Urothelium cell line (cell line): ENCODE results near the gene SHQ1.
"Not testable (repeated sequence)": the region's sequence is repeated elsewhere in the genome, so short reads cannot be mapped to it uniquely, and the experiment has no call there.

Experiments
- DNase-seq: peaks from one replicate; pipeline ENCODE4 v3.0.0; 2011; ENCODE audit warnings: low spot score, mixed read lengths
- FAIRE-seq: peaks from 2 replicates; lab custom pipeline; 2011; peaks lifted over from hg19 to GRCh38; lab: Jason Lieb, UNC

Gene SHQ1

DNA sequence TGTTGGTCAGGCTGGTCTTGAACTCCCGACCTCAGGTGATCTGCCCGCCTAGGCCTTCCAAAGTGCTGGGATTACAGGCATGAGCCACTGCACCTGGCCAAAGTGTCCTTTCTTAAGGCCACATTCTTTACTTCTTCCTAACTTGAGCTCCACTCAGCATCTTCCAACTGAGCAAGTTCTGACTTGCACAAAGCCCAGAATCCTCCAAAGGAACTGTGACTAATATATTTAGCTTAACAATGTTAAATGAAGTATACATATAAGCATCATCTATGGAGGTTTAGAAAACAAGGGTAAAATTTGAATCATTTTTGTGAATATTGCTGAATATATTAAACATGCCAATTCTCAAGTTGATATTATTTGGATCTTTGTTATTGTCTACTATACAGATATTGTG, 93.7 kb downstream of the SHQ1 start:
- no peak for FAIRE-seq

DNA sequence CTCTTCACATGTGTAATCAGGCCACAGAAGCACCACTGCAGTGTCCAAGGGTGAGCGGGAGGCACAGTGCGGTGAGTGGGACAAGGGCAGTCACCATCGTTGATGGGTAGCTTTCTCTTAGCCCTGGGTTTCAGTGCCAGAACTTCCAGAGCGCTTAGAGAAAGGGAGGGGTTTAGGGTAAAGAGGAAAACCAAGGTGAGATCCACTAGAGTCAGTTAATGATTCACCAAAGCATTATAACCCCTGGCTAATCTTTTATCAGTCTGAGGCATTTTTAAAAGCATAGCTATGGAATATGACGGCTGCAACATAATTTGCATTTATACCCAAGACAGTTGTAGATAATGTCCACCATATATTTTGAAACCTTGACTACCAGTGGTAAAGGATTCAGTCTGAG, 94.8 kb downstream of the SHQ1 start:
- DNase-seq = no peak
- FAIRE-seq = no peak

More for the DNA sequence above, 93.7 kb downstream of the SHQ1 start:
- no peak for DNase-seq

DNA sequence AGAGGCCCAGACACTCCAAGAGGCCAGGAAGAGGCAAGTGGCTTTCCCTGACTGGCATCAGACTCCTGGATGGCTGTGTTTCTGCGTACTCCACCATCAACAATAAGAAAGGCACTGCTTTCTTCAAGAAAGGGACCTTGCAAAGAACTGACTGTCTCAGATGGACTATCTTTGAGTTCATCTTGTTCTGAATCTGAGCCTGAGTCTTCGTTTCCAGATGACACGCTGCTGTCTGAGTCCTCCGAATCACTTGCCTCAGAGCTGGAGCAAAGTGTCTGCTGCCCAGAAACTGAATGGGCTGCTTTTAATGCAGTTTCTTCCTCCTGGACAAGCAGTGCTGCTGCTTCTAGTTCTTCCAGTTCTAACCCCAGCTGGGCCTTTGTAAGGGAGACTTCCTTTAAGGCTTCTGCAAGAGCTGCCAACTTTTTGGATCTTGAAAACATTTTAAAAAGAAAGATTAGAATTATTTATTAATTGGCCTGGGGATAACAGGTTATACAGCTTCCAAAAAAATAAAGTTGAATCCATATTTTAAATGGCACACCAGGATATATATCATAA, 97.8 kb downstream of the SHQ1 start:
- no peak for FAIRE-seq
- no peak for DNase-seq

DNA sequence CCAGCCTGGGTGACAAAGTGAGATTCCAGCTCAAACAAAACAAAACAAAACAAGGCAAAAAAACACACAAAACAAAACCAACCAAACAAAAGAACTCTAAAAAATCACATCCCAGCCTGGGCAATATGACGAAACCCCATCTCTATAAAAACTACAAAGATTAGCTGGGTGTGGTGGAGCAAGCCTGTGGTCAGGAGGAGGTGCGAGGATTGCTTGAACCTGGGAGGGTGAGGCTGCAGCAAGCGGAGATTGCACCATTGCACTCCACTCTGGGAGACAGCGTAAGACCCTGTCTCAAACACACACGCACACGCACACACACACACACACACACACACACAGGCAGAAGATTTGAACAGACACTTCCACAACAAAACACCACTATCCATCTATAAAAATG, 99.6 kb downstream of the SHQ1 start:
- FAIRE-seq (peak; percentile 37), DNase-seq (no peak)

DNA sequence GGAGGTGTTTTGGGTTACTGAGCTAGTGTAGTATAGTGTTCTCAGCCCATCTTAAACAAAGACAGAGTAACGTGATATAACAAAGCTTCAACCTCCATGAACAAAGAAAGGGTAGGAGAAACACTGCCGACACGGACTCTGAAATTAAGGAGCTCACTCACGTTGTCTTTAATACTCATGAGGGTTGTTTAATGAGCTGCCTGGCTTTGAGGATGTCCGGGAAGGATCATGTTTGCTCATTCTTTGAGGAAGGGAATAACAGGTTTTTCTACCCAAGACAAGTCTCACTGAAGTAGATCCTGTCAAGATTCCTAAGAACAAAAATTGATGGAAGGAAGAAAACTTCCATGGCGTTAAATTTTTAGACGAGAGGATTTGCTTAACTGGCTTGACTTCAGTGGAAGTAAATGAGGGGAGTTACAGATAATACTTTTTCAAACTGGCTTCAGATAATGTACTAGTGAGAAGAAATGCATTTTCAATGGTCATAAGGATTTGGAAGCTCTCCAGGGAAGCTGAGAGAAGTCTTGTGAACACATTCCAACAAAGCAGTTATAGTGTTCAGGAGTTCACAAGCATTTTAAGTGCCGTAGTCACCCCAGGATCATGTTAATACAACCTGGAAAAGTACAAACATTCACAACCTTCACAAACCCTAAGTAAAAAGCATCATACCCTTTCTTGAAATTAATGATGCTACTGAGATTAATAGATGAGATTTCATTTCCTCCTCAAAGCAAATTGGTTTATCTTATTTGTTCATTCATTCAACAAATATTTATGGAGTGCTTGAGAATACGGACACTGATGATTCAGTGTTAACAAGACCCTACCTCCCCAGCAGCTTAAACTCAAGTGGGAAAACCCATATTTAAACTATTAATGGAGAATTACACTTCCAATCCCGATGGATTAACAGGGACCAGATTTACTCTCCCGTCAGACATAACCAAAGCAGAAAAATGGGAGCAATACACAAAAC, 101.5 kb downstream of the SHQ1 start:
- no peak for DNase-seq
- FAIRE-seq = no peak

DNA sequence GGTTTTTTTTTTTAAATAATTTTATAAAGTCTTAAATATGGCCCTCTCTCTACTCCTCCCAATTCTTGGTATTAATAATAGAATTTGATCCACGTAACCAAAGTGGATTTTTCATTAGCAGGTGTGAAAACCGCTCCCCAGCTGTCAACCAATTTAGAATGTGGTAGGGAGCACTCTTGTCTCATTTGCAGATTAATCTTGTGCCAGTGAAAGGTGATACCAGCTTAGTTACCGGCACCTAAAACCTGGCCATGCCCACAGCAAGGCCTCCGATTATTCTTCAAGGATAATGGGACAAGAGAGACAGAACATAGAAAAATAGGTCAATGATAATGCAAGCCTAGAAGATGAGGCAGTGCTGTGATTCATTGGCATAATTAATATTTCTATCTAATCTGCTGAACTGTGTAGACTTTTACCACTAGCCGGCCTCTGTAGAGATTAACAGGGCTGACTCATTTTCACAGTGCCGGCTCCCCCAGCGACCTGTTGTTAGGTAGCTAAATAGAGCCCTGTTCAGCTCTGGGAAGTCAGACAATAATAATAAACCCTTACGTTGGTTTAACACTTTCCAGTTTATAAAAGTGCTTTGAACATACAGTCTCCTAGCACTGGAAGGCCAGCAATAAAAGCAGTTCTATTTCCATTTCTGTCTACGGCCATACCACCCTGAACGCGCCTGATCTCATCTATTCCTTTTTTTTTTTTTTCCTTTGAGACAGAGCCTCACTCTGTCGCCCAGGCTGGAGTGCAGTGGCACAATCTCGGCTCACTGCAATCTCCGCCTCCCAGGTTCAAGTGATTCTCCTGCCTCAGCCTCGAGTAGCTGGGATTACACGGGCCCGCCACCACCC, 102.9 kb downstream of the SHQ1 start:
- FAIRE-seq = no peak
- DNase-seq = no peak

DNA sequence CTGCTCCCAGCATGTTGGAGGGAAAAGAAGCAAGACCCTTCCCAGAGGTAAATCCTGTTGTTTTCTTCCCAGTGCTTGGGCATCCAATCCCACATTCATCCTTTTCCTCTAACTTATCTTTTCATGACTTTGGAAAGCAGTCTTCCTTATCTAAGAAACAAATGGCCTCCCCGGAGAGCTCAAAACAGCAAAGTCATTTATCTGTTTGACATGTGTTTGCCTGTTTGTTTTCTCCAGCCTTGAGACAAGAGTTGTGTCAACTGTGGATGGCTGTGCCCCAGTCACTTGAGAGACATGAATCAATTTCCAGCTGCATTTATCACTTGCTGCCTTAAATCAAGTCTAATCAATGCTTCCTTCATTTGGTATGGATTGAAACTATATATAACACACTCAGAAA, 103.9 kb downstream of the SHQ1 start:
- no peak for DNase-seq
- no peak for FAIRE-seq

DNA sequence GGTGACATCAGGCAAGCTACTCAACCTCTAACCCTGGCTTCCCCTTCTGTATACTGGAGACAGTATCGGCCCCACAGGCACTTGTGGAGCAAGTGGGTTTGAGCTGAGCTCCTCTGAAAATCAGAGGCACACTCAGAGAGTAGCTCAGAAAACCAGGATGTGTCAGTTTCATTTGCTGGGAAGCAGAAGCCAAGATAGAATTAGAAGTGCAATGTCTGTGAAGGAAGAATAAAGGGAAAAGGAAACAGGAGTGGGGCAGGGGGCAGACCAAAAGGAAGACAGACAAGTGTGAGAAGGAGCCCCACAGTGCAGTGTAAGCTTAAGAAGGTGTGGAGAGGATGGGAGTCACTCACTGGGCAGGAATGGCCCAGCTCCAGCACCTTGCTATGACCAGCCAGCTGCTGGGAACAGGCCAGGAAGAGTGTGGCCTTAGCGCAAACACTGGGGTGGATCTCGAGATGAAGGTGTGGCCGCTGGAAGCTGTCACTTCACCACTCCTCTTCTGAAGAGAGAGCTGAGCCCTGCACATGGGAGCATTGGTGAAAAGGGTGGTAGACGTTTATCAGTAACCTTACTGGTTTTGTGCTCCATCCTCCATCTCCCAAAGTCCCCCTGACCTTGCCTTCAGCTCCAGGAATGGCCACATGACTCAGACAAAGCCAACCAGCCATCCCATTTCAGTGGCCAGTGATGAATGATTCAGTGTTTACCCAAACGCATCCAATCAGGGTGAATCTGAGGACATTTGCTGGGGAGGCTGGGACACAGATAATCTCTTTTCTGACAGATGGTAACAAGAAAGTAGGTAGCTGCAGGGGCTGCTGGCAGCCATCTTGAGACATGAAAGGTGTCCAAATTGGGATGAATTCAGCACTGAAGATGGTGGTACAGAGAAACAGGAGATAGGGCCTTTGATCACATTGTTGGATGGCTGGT, 108.4 kb downstream of the SHQ1 start:
- FAIRE-seq = no peak

DNA sequence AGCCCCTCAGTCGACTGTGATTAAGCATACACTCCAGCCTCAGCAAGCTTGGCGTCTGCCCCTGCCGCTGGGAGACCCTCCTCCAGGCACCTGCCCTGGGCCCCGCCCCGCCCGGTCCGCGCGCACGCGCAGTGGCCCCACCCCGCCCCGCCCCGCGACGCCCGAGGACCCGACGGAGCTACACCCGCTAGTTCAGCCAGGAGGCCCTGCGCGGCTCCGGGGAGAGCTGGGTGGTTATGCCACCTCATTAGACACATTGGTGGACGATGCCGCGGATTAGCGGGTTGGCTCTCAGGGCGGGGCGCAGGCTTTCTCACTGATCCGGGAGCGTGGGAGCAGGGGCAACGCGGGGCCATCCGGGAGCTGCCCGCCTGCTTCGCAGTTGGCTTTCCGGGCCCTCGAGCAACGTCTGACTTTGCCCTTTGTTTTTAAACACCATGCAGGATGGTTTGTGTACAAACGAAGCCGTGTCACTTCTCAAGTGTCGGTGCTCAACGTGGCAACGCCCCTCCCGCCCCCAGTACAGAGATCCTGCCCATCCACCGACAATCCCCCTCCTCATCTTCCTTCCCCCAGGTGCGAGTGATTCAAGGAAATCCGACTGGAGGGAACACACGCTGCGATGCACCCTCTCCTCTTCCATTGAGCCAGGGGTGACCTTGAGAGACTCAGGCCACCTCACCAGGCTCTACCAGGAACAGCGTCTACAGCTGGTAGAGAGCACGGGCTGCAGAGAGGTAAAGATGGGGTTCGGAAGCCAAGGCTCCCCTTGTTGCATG, 109.3 kb downstream of the SHQ1 start:
- no peak for DNase-seq

More for the DNA sequence above, 108.4 kb downstream of the SHQ1 start:
- no peak for DNase-seq

DNA sequence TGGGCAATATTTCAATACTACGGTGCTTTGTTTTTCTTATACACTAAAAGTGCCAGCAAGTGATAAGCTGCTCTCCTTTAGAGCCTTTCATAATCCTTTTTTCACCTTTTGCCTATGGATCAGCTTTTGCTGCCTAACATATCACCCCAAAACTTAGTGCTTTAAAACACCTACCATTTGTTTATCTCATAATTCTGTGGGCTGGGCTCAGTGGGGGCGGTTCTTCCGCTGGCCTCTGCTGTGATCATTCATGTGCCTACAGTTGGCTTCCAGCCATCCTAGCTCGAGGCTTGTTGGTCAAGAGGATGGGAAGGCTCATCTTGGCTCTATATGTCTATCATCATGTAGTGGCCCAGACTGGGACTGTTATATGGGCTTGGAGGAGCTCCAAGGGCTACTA, 113.2 kb downstream of the SHQ1 start:
- FAIRE-seq, DNase-seq: not testable (repeated sequence)

More for the DNA sequence above, 109.3 kb downstream of the SHQ1 start:
- no peak for FAIRE-seq

DNA sequence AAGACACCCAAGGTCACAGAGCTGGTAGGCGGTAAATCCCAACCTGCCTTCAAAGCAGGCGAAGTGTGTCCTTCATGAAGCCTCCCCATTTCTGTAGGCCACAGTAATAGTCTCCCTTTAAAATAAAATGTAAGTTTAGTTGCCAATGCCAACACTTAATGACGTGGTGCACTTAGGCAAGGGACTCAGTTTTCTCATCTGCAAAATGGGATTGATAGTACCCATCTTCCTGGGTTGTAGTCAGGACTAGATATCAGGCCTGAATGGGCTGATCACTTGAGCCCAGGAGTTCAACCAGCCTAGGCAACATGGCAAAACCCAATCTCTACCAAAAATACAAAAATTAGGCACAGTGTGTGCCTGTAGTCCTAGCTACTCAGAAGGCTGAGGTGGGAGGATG, 114.6 kb downstream of the SHQ1 start:
- FAIRE-seq = no peak
- no peak for DNase-seq

DNA sequence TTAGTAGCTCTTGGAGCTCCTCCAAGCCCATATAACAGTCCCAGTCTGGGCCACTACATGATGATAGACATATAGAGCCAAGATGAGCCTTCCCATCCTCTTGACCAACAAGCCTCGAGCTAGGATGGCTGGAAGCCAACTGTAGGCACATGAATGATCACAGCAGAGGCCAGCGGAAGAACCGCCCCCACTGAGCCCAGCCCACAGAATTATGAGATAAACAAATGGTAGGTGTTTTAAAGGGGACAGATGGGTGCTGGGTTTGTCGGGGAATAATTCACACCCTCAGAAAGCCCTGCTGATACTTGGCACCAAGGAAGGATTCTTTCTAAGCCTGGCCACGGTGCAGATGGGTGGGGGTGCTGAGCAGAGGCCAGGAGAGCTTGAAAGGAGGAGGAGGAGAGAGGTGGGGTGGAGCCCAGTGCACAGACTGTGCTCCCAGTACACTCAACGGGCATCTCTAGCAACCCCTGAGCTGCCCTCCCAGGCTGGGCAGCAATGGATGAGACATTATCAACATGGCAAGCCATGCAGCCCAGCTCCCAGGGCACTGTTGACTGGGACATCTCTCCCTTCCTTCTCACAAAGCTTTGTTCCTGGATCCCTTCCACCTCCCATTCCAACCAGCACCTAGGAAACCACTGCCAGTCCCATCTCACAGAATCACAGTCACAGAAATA, 115.4 kb downstream of the SHQ1 start:
- not testable (repeated sequence) for FAIRE-seq, DNase-seq

DNA sequence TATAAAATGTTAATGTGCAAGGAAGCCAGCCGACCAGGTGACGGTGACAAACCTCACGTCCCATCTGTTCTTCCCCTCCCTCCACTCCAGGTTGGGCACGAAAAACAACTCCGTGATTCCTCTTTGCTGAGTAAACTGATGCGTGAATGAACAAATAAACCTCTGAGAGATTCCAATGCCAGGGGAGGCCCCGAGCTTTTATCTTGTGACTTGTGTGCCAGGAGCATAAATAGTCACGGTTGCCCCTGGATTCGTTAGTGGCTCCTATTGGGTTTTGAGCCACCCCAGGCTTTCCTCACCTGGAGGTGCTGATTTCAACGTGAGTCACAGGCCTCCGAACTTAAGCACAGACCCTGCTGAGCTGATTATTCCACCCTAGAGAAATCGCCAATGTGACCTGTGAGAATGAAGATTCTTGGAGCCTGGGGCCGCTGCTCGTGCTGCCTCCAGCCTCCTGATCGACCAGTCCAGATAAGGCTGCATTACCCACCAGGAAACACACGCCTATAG, 119.2 kb downstream of the SHQ1 start:
- DNase-seq = no peak
- no peak for FAIRE-seq

DNA sequence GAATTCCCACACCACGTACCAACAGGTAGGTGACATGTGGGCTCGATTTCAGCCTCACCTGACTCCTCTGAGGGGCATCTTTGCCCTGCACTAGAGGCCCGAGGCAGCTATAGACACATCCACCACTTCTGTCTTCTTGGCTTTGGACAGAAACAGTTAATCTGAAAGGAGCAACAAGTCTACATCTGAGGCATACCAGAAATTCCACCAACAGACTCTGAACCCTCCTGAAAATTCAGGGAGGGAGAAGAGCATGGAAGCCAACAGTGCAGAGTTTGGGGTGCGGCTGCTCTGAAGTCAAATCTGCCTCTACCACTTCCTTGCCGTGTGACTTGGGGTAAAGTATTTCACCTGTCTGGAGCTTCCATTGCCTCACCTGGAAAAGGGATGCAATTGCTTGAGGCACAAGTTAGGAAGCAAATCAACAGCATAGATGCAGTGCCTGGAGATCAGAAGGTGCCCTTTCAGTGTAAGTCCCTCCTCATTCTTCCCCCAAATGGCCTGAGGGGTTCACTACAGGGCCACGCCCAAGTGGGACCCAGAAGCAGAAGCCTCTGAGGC, 119.8 kb downstream of the SHQ1 start:
- FAIRE-seq (no peak), DNase-seq (no peak)

DNA sequence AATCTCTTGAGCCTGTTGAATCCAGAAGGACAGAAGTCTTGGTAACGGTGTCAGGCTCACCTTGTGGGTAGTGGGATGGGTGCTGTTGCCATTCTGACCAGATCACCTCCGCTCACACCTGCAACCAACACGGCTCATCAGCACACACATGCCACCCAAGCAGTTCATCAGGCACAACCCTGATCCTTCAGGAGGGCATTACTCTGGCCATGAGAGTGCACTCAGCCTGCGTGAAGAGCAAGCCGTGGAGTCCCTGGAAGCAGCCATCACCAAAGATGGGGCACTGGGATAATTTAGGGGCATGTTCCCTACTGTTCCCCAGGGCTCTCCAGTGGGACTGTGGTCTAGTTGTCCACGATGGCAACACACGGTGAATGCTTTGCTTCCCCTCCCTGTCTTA, 120.5 kb downstream of the SHQ1 start:
- FAIRE-seq (no peak), DNase-seq (no peak)

DNA sequence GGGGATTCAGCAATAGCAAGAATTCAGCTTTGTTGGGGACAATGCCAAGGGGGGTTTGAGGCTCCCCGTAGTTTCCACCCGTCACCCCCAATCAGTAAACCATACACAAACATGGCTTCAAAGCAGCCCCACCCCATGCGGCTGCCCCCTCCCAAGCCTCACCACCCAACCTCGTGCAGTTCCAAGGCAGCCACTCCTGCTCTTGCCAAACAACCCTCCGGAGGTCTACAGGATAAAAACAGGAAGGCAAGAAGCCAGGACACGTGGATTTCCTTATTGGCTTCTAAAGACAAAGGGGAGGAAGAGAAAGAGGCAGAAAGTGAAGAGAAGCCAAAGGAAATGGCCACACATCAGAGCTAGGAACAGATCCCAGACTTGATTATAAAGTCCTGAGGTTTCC, 121.1 kb downstream of the SHQ1 start:
- FAIRE-seq (no peak), DNase-seq (no peak)

DNA sequence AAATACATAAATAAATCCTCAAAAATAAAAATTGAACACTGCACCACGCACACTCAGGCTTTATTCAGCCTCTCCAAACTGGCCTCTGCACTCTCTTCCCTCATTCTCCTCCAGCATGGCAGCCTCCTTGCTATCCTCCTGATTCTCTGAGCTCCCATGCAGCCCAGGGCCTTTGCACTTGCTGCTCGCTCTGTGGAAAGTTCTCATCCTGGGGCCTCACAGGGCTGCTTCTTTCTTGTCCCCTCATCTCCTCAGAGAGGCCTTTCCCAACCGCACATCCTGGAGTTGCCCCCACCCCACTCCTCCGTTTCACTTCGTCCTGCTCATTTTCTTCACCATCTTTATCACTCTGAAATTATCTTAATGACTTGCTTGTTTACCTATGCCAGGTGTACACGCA, 123.0 kb downstream of the SHQ1 start:
- FAIRE-seq (no peak), DNase-seq (no peak)

DNA sequence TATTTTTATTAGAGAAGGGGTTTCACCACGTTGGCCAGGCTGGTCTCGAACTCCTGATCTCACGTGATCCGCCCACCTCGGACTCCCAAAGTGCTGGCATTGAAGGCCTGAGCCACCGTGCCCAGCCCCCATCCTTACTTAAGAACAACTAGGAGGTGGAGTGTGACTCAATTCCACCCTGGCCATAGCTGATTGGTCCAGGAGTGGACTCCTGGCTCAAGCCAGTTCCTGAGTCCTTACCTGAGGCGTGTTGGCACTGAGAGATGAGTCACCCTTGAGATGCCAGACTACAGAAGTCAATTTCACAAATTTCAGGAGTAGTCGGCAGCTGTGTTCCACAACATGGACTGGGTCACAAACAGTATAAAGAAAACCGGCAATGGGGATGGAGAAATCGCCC, 124.2 kb downstream of the SHQ1 start:
- DNase-seq (peak; percentile 60), FAIRE-seq (no peak)
